ENCODE results near the gene PTCD2. TPM values are rescaled to one million over a fixed set of nuclear protein-coding genes. Genes with fewer than 3 reads are reported as not detected.

PTCD2 gene
- total and polyA plus RNA-seq, 2 of the 8 experiments (the other 6 are each of a cell fraction or from before 2014, with no cell fraction given), result 7.3 to 15.4 TPM

DNA sequence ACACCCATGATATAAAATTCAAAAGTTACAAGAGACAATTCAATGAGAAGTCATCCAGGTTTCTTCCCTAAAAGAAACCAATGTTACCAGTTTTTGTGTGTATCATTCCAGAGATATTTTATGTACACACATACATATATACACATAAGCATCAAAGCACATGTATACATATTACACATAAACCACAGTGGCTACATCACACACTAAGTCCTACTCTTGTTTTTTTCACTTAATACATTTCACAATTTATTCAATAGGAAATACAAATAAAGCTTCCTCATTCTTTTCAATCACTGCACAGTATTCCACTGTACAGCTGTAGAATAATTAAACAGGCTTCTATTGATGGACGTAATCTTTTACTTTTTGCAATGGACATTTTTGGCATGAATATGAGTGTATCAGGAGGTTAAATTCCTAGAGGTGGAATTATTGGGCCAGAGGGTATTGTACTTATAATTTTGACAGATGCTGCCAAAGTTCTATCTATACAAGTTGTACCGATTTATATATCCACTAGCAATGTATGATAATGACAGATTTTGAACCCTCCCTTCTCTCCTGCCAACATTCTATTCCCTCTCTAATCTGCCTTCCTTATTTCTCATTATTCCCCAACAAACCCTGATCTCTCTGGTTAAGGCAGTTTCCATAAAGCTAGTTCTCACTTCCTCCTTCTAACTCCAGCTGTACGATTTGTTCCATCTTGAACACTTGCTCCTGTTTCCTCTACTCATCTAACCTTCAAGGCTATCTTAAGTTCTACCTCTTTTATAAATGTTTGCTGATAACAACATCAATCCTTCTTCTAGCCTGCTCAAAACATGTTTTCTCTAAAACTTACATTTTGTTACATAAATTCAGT lies 35.4 kb upstream of the PTCD2 start (continued):
- TF ChIP-seq GABPA (IDR thresholded peaks at IDR 0.05; ENCODE audit: borderline replicate concordance, insufficient read depth, low read length), result no peak
- TF ChIP-seq, protein P1, sequence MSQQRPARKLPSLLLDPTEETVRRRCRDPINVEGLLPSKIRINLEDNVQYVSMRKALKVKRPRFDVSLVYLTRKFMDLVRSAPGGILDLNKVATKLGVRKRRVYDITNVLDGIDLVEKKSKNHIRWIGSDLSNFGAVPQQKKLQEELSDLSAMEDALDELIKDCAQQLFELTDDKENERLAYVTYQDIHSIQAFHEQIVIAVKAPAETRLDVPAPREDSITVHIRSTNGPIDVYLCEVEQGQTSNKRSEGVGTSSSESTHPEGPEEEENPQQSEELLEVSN (IDR thresholded peaks at IDR 0.05), result no peak
- TF ChIP-seq POU5F1 (IDR thresholded peaks at IDR 0.05; ENCODE audit: low read depth, low read length), result no peak
- TF ChIP-seq RNF2 (IDR thresholded peaks at IDR 0.05; ENCODE audit: borderline replicate concordance, low read depth, low read length, missing control alignments, poor library complexity, severe bottlenecking), result no peak
- TF ChIP-seq PHF8 (conservative IDR thresholded peaks at IDR 0.05; ENCODE audit: low read depth, low read length), result no peak
- no peak for TF ChIP-seq KDM5A (IDR thresholded peaks at IDR 0.05; ENCODE audit: low read length)
- TF ChIP-seq TAF1 (IDR thresholded peaks at IDR 0.05; ENCODE audit: low read depth, low read length), result no peak
- TF ChIP-seq POLR2A (IDR thresholded peaks at IDR 0.05; ENCODE audit: control extremely low read depth in 1 of 2, low read depth in 2 of 2, low read length in 2 of 2), result no peak
- TF ChIP-seq CBX8 (IDR thresholded peaks at IDR 0.05; ENCODE audit: borderline replicate concordance, low read depth, low read length), result no peak
- no peak for TF ChIP-seq KDM4A (IDR thresholded peaks at IDR 0.05; ENCODE audit: low read depth, low read length, severe bottlenecking)

All from H1 (cell line).